OCI-LY7 (cell line): ENCODE results near the gene ASPRV1. TPM values are rescaled to one million over a fixed set of nuclear protein-coding genes. Genes with fewer than 3 reads are reported as not detected.
A peak's percentile ranks its signal among the peaks of the same experiment; 100 is the strongest.

Experiments used
- BruUV-seq: library from RNA; stranded (reverse); fragments of 400-500 nt; replicated peaks from 2 replicates; lab custom pipeline; 2021; lab: Mats Ljungman, UMichigan
- CTCF ChIA-PET: fragments of 300-600 bp; sonication (Branson Sonifier 250); formaldehyde crosslinking; loops from one replicate; lab custom pipeline; 2022; ENCODE audit warnings: antibody characterized with exemption; ENCODE audit not compliant: unreplicated experiment; lab: Charles Lee
- POLR2A ChIA-PET: fragments of 300-600 bp; sonication (Branson Sonifier 250); formaldehyde crosslinking; loops from one replicate; lab custom pipeline; 2022; ENCODE audit warnings: antibody characterized with exemption; lab: Charles Lee
- DNase-seq: peaks from one replicate; pipeline ENCODE4 v3.0.0-alpha.2; 2015; ENCODE audit warnings: low spot score
- H2AFZ ChIP-seq: fragments of 200-600 bp; sonication (generic), shearing (Covaris generic); 2 replicates; pipeline ENCODE4 v1.6.1; 2014; ENCODE audit warnings: mild to moderate bottlenecking, antibody characterized with exemption, low read length, moderate library complexity
- H3K27ac ChIP-seq: fragments of 200-600 bp; sonication (generic); 2 replicates; pipeline ENCODE4 v1.5.1; 2014; ENCODE audit warnings: mixed run types, low read depth, mild to moderate bottlenecking, moderate library complexity, low read length, inconsistent platforms; ENCODE audit not compliant: poor library complexity, severe bottlenecking
- H3K36me3 ChIP-seq: fragments of 200-600 bp; sonication (generic); 2 replicates; pipeline ENCODE4 v1.6.1; 2014; ENCODE audit warnings: mild to moderate bottlenecking, antibody characterized with exemption, low read length, moderate library complexity, mixed read lengths; ENCODE audit not compliant: insufficient read depth
- H3K4me1 ChIP-seq: fragments of 200-600 bp; sonication (generic); 2 replicates; pipeline ENCODE4 v1.5.1; 2014; ENCODE audit warnings: mild to moderate bottlenecking, low read length; ENCODE audit not compliant: insufficient read depth, poor library complexity, severe bottlenecking
- H3K4me2 ChIP-seq: fragments of 200-600 bp; sonication (generic); 2 replicates; pipeline ENCODE4 v1.6.1; 2014; ENCODE audit warnings: mild to moderate bottlenecking, low read length
- H3K4me3 ChIP-seq: fragments of 200-600 bp; sonication (generic); 2 replicates; pipeline ENCODE4 v1.5.1; 2014; ENCODE audit warnings: mild to moderate bottlenecking, low read depth, low read length; ENCODE audit not compliant: poor library complexity, severe bottlenecking
- H3K79me2 ChIP-seq: fragments of 200-600 bp; sonication (generic); 2 replicates; pipeline ENCODE4 v1.6.1; 2016; ENCODE audit warnings: low read depth, mild to moderate bottlenecking, low read length, moderate library complexity, mixed read lengths; ENCODE audit not compliant: insufficient read depth
- H3K9me2 ChIP-seq: fragments of 200-600 bp; sonication (generic); 2 replicates; pipeline ENCODE4 v1.6.1; 2016; ENCODE audit warnings: mild to moderate bottlenecking, low read length, mixed read lengths; ENCODE audit not compliant: insufficient read depth
- H3K9me3 ChIP-seq: fragments of 200-600 bp; sonication (generic); 2 replicates; pipeline ENCODE4 v1.6.1; 2014; ENCODE audit warnings: mild to moderate bottlenecking, mixed run types, low read length, mixed read lengths
- H4K20me1 ChIP-seq: fragments of 200-600 bp; sonication (generic); 2 replicates; pipeline ENCODE4 v1.6.1; 2014; ENCODE audit warnings: mild to moderate bottlenecking, antibody characterized with exemption, low read length, moderate library complexity, mixed read lengths; ENCODE audit not compliant: insufficient read depth
- CTCF ChIP-seq: fragments of 200-600 bp; sonication (generic); conservative IDR thresholded peaks from 2 replicates; pipeline ENCODE4 v1.5.1; 2014; ENCODE audit warnings: mild to moderate bottlenecking, antibody characterized with exemption, low read length, moderate library complexity, mixed read lengths
- EZH2phosphoT487 ChIP-seq: fragments of 200-600 bp; sonication (generic); IDR thresholded peaks from 2 replicates; pipeline ENCODE4 v1.6.1; 2018; ENCODE audit warnings: low read depth, borderline replicate concordance, mild to moderate bottlenecking, mixed run types, antibody characterized with exemption, low read length, moderate library complexity, mixed read lengths
- intact Hi-C: fragments of 100-400 bp; cut with micrococcal nuclease; formaldehyde crosslinking; loops from one replicate; pipeline ENCODE4 v1.10.0; 2022; ENCODE audit not compliant: unreplicated experiment
- total RNA-seq, 2 experiments: library from RNA; depleted of rRNA in 1 of 2; stranded (reverse); fragments of >200 nt in 1 of 2; shearing (Covaris generic) in 1 of 2; gene quantifications; 2 replicates each; pipeline ENCODE4 v1.2.3, GENCODE V29; 2014 to 2022

ASPRV1 gene
- total RNA-seq, 2 experiments from 2014 or later, result 1.3 to 1.4 TPM

GRCh38 chr2:69946351-69947324 is 14.8 kb downstream of the ASPRV1 start:
- H2AFZ ChIP-seq, result peak overlapping the region; percentile 90
- intact Hi-C loops, result no loop called here

GRCh38 chr2:69945941-69946340 is 15.5 kb downstream of the ASPRV1 start:
- ChIA-PET CTCF (no interaction called here), POLR2A (interaction anchor here (0.7 kb wide), 1 partner anchor 186 kb away, joined by 3 read pairs; no protein-coding TSS in a partner anchor)
- BruUV-seq, result no TSS peak
- Histone ChIP-seq H3K9me3 (no peaks in the 10 kb centered on the region), H4K20me1 (no peaks in the 10 kb centered on the region), H3K4me2 (0 out of 2 replicates have a peak overlapping the region, but pooled peaks have one; percentile 56), H3K4me1 (peaks cover 17% of the 10 kb centered on the region), H2AFZ (peak overlapping the region; percentile 90; the same call in 1 of the 2 replicates), H3K9me2 (no peaks in the 10 kb centered on the region), H3K4me3 (no peak overlapping the region), H3K27ac (no peak overlapping the region), H3K36me3 (no peaks in the 10 kb centered on the region), H3K79me2 (no peaks in the 10 kb centered on the region)
- TF ChIP-seq EZH2phosphoT487, result no peak
- TF ChIP-seq CTCF, result no peak
- intact Hi-C loops, result no loop called here
- DNase-seq, result no peak

More at GRCh38 chr2:69946351-69947324, 14.8 kb downstream of the ASPRV1 start:
- DNase-seq, result peak; percentile 44
- Histone ChIP-seq H3K4me2 (peak overlapping the region; percentile 56), H3K79me2 (no peaks in the 10 kb centered on the region), H3K4me3 (peak overlapping the region; percentile 2), H3K9me3 (no peaks in the 10 kb centered on the region), H4K20me1 (no peaks in the 10 kb centered on the region), H3K4me1 (peaks cover 17% of the 10 kb centered on the region), H3K36me3 (no peaks in the 10 kb centered on the region), H3K9me2 (no peaks in the 10 kb centered on the region), H3K27ac (no peak overlapping the region)
- BruUV-seq, result no TSS peak
- ChIA-PET CTCF (interaction anchor here (0.9 kb wide), 1 partner anchor 124 kb away, joined by 3 read pairs; no protein-coding TSS in a partner anchor), POLR2A (interaction anchor here (0.7 kb wide), 2 partner anchors 53 to 186 kb away, joined by 3 read pairs; no protein-coding TSS in a partner anchor)
- TF ChIP-seq EZH2phosphoT487 (no peak), CTCF (no peak; the same call in 1 of the 2 replicates)
